ENCODE data around the gene RPL29. TPM values are rescaled to one million over a fixed set of nuclear protein-coding genes. Genes with fewer than 3 reads are reported as not detected.

The RPL29 gene
- total and polyA plus RNA-seq, 2 of the 13 experiments (the other 11 are each of a cell fraction or from before 2014, with no cell fraction given): 1,348 to 2,263 TPM

DNA sequence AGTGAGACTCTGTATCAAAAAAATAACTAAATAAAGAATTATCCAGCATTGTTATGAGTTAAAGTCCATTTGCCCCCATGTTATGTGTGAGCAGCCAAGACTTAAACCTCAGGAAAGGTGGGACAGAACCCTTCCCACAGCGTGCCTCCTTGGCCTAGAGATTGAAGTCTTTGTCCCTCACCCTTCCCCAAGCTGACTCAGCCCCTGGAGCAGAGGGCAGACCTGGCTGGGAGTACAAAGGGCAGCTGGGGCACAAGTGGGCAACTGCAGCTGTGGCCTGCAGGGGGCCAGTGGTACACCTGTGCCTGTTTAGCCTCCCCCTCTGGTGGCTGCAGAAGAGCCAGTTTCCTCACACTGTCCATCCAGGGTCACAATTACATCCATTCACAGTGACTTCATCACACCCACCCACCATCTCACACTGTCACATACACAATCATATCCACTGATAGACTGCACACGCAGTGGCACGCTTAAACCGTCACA lies 13.3 kb downstream of the RPL29 start (continued):
- TF ChIP-seq, protein P1, sequence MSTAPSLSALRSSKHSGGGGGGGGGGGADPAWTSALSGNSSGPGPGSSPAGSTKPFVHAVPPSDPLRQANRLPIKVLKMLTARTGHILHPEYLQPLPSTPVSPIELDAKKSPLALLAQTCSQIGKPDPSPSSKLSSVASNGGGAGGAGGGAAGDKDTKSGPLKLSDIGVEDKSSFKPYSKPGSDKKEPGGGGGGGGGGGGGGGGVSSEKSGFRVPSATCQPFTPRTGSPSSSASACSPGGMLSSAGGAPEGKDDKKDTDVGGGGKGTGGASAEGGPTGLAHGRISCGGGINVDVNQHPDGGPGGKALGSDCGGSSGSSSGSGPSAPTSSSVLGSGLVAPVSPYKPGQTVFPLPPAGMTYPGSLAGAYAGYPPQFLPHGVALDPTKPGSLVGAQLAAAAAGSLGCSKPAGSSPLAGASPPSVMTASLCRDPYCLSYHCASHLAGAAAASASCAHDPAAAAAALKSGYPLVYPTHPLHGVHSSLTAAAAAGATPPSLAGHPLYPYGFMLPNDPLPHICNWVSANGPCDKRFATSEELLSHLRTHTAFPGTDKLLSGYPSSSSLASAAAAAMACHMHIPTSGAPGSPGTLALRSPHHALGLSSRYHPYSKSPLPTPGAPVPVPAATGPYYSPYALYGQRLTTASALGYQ (CRISPR knock-in tag; IDR thresholded peaks at IDR 0.05): no peak; the same call in 1 of the 2 replicates
- TF ChIP-seq CBX5 (CRISPR knock-in tag; IDR thresholded peaks at IDR 0.05; ENCODE audit: borderline replicate concordance) (peak; percentile 90; the same call in 1 of the 2 replicates), NAIF1 (CRISPR knock-in tag; IDR thresholded peaks at IDR 0.05; ENCODE audit: borderline replicate concordance) (0 out of 2 replicates have a peak, but pooled peaks have one; percentile 18), TBX2 (CRISPR knock-in tag; IDR thresholded peaks at IDR 0.05; ENCODE audit: borderline replicate concordance) (no peak), MIER3 (CRISPR knock-in tag; IDR thresholded peaks at IDR 0.05; ENCODE audit: borderline replicate concordance) (peak; percentile 89), JUNB (CRISPR knock-in tag; IDR thresholded peaks at IDR 0.05; ENCODE audit: borderline replicate concordance) (no peak), GLI4 (CRISPR knock-in tag; IDR thresholded peaks at IDR 0.05; ENCODE audit: borderline replicate concordance) (no peak), POGZ (CRISPR knock-in tag; IDR thresholded peaks at IDR 0.05) (peak; percentile 65), KDM5B (CRISPR knock-in tag; IDR thresholded peaks at IDR 0.05; ENCODE audit: borderline replicate concordance) (no peak), ZBTB21 (CRISPR knock-in tag; IDR thresholded peaks at IDR 0.05) (0 out of 2 replicates have a peak, but pooled peaks have one; percentile 1), ZC3H13 (CRISPR knock-in tag; IDR thresholded peaks at IDR 0.05) (no peak), TAF1 (CRISPR knock-in tag; IDR thresholded peaks at IDR 0.05) (peak; percentile 21; the same call in 1 of the 2 replicates), KDM1A (CRISPR knock-in tag; IDR thresholded peaks at IDR 0.05) (no peak; the same call in 1 of the 2 replicates), ZNF234 (CRISPR knock-in tag; conservative IDR thresholded peaks at IDR 0.05) (no peak), YEATS2 (CRISPR knock-in tag; IDR thresholded peaks at IDR 0.05; ENCODE audit: borderline replicate concordance) (peak; percentile 77; the same call in 1 of the 2 replicates), RBM39 (IDR thresholded peaks at IDR 0.05; ENCODE audit: low read depth, low read length, poor library complexity, severe bottlenecking) (no peak), ZFP41 (CRISPR knock-in tag; IDR thresholded peaks at IDR 0.05; ENCODE audit: borderline replicate concordance) (no peak; the same call in 1 of the 2 replicates), KAT7 (CRISPR knock-in tag; IDR thresholded peaks at IDR 0.05; ENCODE audit: borderline replicate concordance) (no peak), PHF5A (CRISPR knock-in tag; IDR thresholded peaks at IDR 0.05; ENCODE audit: low read depth, unreplicated experiment) (peak; percentile 94), ASH2L (IDR thresholded peaks at IDR 0.05; ENCODE audit: insufficient read length, low read depth, low read length) (no peak)
- TF ChIP-seq, protein P2, sequence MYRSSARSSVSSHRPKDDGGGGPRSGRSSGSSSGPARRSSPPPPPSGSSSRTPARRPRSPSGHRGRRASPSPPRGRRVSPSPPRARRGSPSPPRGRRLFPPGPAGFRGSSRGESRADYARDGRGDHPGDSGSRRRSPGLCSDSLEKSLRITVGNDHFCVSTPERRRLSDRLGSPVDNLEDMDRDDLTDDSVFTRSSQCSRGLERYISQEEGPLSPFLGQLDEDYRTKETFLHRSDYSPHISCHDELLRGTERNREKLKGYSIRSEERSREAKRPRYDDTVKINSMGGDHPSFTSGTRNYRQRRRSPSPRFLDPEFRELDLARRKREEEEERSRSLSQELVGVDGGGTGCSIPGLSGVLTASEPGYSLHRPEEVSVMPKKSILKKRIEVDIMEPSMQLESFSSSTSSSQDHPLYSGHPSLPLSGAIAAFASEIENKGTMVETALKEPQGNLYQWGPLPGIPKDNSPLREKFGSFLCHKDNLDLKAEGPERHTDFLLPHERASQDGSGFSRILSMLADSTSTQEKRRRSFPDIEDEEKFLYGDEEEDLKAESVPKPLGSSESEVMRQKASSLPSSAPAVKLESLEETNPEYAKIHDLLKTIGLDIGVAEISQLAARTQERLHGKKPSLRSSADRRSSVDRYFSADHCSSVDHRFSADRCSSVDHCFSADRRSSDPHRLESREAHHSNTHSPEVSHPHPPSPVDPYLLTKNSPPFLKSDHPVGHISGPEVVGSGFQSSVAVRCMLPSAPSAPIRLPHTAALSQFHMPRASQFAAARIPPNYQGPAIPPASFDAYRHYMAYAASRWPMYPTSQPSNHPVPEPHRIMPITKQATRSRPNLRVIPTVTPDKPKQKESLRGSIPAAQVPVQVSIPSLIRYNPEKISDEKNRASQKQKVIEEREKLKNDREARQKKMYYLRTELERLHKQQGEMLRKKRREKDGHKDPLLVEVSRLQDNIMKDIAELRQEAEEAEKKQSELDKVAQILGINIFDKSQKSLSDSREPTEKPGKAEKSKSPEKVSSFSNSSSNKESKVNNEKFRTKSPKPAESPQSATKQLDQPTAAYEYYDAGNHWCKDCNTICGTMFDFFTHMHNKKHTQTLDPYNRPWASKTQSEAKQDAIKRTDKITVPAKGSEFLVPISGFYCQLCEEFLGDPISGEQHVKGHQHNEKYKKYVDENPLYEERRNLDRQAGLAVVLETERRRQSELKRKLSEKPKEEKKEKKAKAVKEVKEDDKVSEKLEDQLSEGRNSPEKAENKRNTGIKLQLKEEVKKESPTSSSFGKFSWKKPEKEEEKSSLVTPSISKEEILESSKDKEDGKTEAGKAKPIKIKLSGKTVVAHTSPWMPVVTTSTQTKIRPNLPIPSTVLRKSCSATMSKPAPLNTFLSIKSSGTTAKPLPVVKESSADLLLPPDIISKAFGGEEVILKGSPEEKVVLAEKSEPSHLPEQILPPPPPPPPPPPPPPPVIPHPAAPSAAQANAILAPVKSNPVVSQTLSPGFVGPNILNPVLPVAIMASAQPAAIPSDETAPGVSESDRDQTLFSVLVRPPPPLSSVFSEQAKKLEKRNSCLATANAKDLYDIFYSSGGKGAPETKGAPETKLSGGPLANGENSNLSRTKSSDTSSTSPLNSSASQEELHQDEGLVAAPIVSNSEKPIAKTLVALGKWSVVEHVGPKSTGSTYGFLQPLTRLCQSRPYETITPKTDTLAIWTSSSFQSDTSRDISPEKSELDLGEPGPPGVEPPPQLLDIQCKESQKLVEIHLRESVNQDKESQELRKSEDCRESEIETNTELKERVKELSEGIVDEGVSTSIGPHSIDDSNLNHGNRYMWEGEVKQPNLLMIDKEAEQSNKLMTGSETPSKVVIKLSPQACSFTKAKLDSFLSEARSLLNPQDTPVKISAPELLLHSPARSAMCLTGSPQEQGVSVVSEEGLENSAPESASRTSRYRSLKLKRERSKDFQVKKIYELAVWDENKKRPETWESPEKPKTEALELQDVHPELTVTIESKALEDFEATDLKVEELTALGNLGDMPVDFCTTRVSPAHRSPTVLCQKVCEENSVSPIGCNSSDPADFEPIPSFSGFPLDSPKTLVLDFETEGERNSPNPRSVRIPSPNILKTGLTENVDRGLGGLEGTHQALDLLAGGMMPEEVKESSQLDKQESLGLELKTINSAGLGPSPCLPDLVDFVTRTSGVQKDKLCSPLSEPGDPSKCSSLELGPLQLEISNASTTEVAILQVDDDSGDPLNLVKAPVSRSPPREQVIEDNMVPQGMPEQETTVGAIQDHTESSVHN (CRISPR knock-in tag; IDR thresholded peaks at IDR 0.05): no peak

All from HepG2 (cell line).